Neural progenitor cell (in vitro differentiated cells): ENCODE results near the gene PLXNA4.

Experiments used
- EZH2 ChIP-seq: fragments of 200-600 bp; sonication (generic); IDR thresholded peaks from 2 replicates; pipeline ENCODE4 v1.6.1; 2017; ENCODE audit warnings: antibody characterized with exemption, mild to moderate bottlenecking, moderate library complexity
- TF ChIP-seq, protein P1 (sequence below): fragments of 200-600 bp; sonication (generic); IDR thresholded peaks from 2 replicates; pipeline ENCODE4 v1.5.1; 2017; ENCODE audit warnings: antibody characterized with exemption, mild to moderate bottlenecking

DNA sequence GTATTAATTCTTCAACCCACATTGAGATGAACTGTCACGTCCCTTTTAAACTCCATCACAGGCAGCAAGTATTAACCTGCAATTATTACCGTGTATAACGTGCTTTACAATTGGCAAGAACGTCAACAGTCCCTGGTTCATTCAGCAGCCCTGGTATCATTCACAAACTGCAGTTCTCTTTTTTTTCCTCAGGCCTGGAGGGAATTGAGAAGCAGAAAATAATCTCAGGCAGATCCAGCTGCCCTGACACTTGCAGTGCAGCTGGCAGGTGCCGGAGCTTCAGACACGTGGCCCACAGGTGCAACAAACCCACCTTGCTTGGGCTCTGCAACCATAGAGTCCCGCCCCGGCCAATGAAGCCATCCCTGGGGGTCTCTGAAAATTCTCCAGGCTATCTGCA is 137.3 kb downstream of the PLXNA4 start:
- TF ChIP-seq EZH2: no peak
- TF ChIP-seq, protein P1, sequence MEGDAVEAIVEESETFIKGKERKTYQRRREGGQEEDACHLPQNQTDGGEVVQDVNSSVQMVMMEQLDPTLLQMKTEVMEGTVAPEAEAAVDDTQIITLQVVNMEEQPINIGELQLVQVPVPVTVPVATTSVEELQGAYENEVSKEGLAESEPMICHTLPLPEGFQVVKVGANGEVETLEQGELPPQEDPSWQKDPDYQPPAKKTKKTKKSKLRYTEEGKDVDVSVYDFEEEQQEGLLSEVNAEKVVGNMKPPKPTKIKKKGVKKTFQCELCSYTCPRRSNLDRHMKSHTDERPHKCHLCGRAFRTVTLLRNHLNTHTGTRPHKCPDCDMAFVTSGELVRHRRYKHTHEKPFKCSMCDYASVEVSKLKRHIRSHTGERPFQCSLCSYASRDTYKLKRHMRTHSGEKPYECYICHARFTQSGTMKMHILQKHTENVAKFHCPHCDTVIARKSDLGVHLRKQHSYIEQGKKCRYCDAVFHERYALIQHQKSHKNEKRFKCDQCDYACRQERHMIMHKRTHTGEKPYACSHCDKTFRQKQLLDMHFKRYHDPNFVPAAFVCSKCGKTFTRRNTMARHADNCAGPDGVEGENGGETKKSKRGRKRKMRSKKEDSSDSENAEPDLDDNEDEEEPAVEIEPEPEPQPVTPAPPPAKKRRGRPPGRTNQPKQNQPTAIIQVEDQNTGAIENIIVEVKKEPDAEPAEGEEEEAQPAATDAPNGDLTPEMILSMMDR: no peak
